Fibroblast of skin of right biceps (primary cell): ENCODE results near the gene NOXRED1.
"Not testable (repeated sequence)": the region's sequence is repeated elsewhere in the genome, so short reads cannot be mapped to it uniquely, and the experiment has no call there.

Experiments used
- DNase-seq: peaks from one replicate; pipeline ENCODE4 v3.0.0-alpha.2; 2013

NOXRED1 gene, protein sequence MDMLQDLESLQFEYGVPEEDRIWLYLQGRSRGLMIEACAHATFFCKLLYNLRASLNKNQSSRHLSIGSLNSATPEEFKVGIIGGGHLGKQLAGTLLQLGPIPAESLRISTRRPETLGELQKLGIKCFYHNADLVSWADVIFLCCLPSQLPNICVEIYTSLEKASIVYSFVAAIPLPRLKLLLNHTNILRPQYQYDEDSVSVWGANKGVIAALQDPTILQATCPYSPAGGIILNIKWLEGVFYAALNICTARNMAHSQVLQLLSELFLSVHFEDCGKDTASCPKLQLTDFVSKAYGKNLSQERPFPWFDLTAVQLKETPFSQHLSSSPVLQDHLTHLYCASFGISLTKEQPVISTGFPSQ

DNA sequence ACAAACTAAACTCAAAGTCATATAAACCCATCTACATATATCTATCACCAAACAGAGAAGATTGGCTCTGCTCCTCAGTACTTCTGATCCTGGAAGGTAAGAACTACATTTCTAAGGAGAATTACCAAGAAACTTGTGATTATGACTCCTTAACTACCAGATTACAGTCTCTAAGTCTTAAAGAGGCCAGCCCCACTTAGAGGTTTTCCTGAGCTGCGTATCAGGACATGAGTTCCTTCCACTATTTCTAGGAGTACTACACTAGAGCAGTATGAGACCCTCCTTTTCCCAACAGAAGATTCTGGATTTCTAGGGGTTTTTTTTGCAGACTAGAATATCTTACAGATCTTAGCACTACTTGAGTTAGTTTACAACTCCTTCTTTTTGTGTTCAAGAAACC, at the start of gene NOXRED1:
Gene NOXRED1, minus strand, starts transcription at position 101 of the 400 bp plus-strand sequence. CDS start 634 bp downstream, outside the sequence.
- no peak for DNase-seq

DNA sequence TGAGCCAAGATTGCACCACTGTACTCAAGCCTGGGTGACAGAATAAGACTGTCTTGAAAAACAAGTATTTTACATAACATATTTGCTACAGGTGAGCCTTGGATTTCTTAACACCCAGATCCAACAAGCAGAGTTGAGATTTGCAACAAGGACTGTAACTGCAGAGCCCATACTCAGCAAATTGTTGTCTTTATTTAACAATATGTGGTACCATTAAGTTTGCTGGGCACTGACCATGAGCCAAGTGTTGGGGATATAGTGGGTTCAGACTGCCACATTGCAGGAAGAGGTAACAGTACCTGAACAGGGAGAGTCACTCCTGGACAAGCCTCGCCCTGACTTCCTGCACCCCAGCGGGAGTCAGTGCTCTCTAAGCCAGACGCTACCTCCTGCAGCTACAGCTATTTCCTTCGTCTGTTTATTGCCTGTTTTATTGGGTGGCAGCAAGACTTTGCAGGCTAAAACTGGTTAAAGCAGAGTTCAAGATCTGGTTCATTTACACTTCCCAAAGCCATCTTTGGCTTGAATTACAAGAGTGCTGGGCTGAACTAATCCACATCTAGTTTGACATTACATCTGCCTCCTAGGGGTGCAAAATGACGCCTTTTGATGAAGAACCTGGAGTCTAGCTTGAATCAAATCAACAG, 47.0 kb upstream of the NOXRED1 start:
- no peak for DNase-seq

DNA sequence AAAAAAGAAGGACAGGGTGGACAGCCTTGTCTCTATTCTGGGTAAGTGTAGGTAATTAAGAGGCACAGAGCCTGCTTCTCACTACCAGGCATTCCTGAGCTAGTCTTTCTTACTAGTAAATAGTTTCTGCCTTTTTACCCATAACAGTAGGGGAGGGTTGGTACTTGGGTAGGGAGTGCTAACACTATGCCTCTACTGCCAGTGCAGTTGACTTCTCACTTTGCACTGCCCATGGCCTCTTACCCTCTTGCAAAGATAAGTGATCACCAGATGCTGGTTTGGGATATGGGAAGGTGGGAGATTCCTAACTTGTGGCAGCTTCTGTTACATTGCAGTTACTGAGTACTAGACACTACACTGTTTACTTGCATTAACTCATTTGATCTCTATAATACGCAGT, 46.2 kb upstream of the NOXRED1 start:
- no peak for DNase-seq

DNA sequence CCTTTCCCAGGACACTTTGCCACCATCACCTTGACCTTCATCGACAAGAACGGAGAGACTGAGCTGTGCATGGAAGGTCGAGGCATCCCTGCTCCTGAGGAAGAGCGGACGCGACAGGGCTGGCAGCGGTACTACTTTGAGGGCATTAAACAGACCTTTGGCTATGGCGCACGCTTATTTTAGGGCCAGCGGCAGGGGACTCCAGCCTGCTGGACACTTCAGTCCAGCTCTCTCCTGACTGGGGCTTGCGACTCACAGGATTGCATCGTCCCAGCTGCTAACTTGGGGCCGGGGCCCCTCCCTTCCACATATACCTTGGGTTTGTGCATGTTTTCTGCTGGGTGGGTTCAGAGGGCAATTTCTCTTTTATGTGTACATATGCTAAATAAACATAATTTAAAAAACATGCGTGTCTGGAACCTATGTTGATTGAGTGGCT, 45.8 kb upstream of the NOXRED1 start:
- no peak for DNase-seq

DNA sequence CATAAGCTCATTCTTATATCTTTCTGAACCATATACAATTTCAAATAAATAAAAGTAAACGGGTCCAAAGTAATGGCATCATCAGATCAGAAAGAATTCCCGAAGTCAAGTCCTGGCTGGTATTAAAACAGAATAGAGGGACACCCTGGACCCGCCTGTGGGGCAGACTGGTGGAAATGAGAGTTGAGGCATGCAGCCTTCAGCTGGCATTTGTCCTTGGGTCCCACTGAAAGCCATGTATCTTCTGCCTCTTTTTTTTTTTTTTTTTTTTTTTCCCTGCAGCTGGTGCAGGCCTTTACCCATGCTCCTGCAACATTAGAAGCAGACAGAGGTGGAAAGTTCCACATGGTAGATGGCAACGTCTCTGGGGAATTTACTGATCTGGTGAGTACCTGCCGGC, 44.5 kb upstream of the NOXRED1 start:
- no peak for DNase-seq

DNA sequence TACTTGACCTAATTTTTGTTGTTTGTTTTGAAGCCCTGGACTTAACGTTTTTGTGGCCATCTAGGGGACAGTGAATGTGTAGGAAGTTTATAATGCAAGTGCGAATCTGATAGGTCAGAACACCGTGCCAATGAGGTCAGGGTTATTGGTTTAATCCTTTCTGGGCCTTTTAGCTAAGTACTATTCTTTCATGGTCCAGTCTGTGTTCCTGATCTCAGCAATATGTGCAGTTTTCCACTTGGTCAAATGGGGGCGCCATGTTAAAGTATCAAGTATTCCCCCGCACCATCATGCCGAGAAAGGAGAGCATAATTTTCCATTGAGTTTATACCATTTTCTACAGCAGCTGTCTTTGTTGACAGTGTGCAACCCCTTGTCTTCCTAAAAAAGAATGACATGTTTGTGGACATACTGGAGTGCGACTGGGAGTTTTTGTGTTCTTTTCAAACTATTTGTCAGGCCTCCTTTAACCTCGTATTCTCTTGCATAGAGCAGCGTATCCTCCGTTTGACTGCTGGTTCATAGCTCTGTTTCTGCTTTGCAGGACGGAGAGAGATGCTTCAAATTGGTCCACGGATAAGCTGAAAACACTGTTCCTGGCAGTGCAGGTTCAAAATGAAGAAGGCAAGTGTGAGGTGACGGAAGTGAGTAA, 35.9 kb upstream of the NOXRED1 start:
- peak; percentile 68 for DNase-seq

DNA sequence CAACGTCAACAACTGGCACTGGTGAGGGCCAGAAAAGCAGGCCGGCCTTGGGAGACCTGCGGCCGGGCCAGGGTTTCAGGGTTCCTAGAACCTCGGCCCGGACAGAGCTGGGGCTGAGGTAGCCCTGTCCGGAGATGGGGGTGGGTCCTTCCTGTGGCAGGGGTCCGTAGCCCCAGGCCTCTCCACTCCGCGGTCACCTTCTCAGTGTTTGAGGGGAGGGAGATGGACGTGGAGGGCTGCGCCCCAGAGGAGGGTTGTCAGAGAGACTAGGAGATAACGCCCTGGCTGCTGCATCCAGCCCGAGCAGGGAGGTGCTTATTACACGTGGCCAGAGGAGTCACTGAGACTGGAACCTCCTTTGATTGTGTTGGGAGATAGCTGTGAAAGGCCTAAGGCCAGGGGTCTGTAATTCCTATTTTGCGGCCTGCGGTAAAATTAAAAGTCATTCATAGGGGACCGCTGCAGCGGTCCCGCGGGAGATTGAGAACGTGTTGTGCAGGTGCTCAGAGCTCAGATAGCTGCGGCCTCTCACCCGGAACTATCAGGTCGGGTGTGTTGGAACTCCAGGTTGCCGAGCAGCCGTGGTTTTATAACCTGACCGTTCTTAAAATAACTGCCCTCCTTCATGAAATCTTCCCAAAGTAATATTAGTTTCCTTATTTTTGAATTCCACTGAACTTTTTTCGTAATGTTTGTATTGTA, 35.1 kb upstream of the NOXRED1 start:
- peak; percentile 26 for DNase-seq

DNA sequence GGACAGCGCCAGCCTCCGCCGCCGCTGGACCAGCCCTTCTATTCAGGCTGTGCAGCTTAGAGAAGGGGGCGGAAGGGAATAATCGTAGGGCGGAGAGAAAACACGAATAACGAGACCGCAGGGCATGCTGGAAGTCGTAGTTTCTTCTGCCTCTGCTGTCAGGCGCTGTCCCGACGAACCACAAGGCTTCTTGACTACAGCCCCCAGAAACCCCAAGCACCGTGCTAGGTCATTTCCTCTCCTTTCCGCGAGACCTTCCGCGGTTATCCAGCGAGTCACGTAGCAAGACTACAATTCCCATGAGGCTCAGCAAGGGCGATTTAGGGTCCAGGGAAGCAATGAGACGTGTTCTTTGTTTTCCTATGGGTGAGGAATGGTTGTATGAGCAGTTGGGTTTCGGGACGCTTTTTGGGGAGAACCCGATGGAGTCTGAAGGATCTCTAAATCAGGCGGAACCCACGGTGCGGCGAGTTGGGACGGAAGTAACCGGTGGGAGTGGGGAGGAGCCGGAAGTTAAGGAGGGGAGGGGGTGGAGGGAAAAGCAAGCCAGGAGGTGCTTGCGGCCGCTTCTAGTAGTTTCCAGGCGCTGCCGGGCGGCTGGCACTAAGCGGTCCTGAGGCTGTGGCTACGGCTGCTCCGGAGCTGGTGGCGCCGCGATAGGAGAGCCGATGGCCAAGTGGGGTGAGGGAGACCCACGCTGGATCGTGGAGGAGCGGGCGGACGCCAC, 34.4 kb upstream of the NOXRED1 start, which contains the start of the genes AHSA1 and VIPAS39:
Gene AHSA1, plus strand, starts transcription at position 572 of the 727 bp plus-strand sequence. Its CDS starts 97 bp downstream, at position 669.
Gene VIPAS39, minus strand, starts transcription at position 80 of the 727 bp plus-strand sequence. CDS start 3,499 bp downstream, outside the sequence.
- peak; percentile 99 for DNase-seq

DNA sequence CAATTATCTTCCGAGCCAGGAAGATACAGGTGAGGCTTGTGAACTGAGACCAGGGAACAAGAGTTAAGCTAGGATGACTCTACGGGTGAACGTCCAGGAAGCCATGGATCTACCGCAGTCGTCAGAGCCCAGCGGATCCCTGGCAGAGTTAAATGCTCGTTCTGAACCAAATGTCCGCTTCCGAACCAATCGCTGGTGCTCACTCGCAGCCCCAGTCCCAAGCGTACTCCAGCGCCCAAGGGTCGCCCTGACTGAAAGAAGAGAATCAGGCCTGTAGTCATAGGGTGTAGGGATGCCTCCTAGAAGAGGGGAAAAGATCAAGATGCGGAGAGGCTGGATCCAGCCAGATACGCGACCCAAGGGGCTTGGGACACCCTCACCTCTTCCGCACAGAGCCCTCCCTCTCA, 33.8 kb upstream of the NOXRED1 start:
- DNase-seq: no peak

DNA sequence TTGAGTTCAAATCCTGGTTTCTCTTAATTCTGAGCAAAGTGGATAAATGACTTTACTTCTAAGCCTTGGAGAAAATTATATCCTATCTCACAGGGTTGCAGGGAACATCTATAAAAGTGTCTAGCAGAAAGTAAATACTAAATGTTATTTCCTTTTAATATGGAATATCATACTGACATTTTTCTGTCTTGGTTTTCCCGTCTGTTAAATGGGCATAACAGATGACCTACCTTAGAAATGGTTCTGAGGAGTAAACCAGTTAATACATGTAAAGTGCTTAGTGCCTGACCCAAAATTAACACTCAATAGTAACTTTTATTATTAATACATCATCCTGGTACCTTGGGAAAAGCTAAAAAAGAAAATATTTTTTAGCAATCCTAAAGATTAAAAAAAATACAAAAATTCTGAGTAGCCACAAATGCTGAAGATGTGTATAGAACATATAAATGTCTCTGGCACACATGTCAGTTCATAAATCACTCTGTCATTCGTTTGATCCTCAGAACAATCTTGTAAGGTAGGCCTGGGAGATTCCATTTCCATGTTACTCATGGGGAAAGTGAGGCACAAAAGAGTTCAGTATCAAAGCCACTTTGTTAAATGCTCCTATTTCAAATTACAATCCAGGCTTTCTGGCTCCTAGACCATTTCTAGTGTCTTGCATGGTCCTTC, 32.8 kb upstream of the NOXRED1 start:
- no peak for DNase-seq

DNA sequence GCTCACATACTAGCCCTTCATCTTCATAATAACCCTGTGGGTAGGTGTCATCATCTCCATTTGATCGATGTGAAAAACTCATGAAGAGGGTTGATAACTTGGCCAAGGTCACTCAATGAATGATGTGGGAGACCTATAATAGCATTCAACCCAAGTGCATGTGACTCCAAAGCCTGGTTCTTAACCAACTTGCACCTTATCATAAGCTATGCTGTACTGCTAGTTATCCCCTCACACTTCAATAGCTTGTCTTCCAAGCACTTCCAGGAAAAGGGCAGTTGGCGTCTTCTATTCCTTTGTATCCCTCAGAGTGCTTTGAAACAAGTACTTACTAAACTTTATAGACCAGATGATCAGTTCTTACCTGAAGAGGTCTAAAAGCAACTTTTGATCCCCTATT, 18.9 kb upstream of the NOXRED1 start:
- no peak for DNase-seq

DNA sequence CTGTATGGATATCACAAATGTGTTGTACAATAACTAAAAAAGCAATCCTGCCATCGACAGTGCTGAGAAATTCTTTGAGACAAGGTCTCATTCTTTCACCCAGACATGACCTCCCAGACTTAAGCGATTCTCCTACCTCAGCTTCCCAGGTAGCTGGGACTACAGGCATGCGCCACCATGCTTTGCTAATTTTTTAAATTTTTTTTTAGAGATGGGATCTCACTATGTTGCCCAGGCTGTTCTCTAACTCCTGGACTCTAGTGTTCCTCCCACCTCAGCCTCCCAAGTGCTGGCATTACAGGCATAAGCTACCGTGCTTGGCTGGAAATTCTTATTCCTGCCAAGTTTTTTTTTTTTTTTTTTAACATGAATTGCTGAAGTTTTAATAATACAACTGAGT, 16.5 kb upstream of the NOXRED1 start:
- DNase-seq: no peak

DNA sequence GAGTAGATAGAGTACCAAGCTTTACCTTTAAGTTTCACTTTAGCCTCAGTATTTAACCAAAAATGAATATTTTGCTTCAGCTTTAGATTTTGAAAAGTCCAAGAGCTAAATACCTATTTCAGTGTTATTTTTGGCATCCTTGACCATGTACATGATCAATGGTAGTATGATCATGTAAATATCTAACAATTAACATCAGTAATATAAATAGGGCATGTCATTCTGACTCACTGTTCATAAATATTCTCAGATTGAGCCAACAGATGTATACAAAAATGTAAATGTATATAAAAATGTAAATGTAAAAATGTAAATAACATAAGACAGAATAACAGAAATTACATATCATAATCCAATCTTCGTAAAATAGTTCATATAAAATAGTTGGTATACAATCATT, 15.3 kb upstream of the NOXRED1 start:
- no peak for DNase-seq

DNA sequence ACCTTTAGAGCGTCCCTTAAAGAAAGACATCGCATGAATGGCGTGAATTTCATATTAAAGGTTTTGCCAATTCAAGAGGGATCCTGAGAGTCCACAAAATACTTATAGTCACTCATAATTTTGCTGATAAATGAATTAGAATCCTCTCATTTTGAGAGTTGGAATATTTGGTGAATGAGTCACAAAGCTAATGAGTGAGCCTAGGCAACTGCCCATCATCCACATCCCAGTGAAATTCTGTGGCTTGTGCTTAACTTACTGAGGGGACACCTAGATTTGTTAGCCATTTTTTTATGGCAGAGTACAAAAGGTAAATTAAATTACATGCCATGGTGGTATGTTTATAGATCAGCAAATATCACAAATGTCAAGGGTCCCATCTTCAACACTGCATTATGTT, 12.7 kb upstream of the NOXRED1 start:
- peak; percentile 41 for DNase-seq

DNA sequence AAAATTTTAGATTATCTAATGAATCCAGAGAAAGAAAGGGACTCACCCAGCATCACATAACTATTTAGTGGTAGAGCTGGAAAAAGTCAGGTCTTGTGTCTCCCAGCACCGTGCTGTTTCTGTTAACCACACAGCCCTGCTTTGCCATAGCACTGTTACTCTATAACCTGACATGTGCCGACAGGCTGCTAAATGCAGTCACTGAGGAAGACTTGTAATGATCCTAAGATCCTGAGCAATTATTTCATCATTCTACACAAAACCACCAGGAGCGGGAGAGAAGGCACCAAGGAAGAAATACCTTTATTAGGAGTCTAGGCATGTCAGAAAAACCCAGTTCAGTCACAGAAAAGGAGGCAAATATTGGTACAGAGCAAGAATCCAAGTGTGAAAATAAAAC, 3.1 kb upstream of the NOXRED1 start:
- DNase-seq: no peak

DNA sequence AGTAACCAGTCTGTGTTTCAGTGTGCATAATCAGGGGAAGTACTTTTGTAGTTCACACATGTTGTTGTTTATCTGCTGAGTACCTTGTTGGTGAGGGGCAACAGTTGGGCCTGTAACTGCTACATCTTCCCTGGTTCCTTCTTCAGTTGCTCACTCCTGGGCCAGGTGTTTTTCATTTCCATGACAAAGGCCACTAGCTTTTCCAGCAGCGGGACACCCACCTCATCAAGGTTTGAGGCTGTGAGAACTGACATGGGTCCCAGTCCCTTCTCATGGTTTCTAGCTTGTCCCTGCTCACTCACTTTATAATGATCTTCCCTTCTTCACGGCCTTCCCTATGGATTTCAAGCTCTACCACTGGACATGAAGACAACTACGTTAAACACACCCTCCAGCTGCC, 1.5 kb upstream of the NOXRED1 start:
- no peak for DNase-seq

DNA sequence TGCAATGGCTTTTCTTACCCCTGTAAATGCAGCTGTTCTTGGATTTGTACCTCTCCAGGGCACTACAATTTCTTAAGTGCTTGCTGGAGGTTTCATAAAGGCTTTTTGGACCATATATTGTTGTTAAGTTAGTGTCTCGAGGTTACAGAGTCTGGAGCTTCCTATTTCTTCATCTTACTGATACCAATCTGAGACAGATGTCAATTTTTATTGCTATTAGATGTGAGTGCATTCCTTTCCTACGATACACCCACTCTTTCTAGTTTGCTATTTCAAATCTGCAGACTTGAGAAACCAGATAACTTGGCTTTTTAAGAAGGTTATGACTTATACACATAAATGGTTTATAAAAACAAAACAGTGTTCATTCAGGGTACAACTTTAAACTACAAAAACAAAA, 2.1 kb downstream of the NOXRED1 start:
- DNase-seq: peak; percentile 30

DNA sequence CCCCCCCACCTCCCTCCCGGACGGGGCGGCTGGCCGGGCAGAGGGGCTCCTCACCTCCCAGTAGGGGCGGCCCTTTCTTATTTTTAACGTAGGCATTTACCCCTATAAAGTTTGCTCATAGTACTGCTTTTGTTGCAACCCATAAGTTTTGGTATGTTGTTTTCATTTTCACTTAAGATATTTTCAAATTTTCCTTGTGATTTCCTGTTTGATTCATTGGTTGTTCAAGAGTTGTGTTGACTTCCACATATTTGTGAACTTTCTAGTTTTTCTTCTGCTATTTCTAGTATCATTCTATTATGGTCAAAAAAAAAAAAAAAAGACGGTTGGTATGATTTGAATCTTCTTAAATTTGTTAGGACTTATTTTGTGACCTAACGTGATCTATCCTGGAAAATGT, 6.5 kb downstream of the NOXRED1 start:
- DNase-seq: no peak

DNA sequence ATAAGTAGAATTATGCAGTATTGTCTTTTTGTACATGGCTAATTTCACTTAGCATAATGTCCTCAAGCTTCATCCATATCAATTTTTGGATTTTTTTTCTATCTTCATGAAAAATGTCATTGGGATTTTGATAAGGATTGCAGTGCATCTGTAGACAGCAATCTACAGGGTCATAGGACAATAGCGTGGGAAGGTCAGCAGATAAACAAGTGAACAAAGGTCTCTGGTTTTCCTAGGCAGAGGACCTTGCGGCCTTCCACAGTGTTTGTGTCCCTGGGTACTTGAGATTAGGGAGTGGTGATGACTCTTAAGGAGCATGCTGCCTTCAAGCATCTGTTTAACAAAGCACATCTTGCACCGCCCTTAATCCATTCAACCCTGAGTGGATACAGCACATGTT, 7.2 kb downstream of the NOXRED1 start:
- DNase-seq: not testable (repeated sequence)

DNA sequence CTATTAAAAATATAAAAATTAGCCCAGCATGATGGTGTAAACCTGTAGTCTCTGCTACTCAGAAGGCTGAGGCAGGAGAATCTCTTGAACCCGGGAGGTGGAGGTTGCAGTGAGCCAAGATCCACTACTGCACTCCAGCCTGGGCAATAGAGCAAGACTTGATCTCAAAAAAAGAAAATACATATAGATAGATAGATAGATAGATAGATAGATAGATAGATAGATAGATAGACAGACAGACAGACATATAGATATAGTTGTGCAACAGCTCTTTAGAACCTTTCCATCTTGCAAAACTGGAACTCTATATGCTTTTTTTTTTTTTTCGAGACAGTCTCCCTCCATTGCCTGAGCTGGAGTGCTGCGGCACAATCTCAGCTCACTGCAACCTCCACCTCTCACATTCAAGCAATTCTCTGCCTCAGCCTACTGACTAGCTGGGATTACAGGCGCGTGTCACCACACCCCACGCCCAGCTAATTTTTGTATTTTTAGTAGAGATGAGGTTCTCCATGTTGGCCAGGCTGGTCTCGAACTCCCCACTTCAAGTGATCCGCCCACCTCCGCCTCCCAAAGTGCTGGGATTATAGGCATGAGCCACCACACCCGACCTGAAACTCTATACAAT, 7.8 kb downstream of the NOXRED1 start:
- not testable (repeated sequence) for DNase-seq

DNA sequence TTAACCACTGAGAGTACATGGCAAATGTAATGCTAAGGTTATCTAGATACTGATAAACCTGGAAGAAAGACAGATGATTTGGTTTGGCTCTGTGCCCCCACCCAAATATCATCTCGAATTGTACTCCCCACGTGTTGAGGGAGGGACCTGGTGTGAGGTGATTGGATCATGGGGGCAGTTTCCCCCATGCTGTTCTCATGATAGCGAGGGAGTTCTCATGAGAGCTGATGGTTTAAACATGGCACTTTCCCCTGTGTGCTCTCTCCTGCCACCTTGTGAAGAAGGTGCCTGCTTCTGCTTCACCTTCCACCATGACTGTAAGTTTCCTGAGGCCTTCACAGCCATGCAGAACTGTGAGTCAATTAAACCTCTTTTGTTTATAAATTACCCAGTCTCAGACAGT, 14.2 kb downstream of the NOXRED1 start:
- peak; percentile 2 for DNase-seq
